Retinal pigment epithelial cell (primary cell): Measurements from ENCODE around the gene NPEPPS.

Experiments used
- DNase-seq: peaks from one replicate; pipeline ENCODE4 v3.0.0-alpha.2; 2010; ENCODE audit warnings: low read depth
- H3K4me3 ChIP-seq: 2 replicates; pipeline ENCODE4 v1.5.1; 2011; ENCODE audit warnings: mild to moderate bottlenecking, low read length, control low read depth, moderate library complexity
- TF ChIP-seq, protein P1 (sequence below): conservative IDR thresholded peaks from 2 replicates; pipeline ENCODE4 v1.5.1; 2011; ENCODE audit warnings: low read depth, low read length, control low read depth, inconsistent platforms

Gene NPEPPS

DNA sequence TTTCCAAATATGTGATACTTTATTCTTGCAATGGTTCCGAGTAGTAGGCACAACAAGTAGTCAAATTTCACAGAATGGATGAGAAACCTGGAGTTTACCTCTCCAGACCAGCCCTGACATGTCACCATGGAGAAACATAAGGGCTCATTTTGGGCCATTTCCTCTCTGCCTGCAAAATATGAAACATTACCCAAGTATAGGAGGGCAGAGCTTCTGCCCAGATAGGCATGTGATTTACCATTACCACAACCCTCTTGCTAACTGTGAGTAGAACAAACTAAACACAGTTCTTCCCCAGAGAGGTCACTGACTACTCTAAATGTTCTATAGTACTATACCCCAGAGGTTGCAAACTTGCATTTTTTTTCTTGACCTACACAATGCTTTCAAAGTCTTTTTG, 103.1 kb downstream of the NPEPPS start:
- no peak for DNase-seq
- TF ChIP-seq, protein P1, sequence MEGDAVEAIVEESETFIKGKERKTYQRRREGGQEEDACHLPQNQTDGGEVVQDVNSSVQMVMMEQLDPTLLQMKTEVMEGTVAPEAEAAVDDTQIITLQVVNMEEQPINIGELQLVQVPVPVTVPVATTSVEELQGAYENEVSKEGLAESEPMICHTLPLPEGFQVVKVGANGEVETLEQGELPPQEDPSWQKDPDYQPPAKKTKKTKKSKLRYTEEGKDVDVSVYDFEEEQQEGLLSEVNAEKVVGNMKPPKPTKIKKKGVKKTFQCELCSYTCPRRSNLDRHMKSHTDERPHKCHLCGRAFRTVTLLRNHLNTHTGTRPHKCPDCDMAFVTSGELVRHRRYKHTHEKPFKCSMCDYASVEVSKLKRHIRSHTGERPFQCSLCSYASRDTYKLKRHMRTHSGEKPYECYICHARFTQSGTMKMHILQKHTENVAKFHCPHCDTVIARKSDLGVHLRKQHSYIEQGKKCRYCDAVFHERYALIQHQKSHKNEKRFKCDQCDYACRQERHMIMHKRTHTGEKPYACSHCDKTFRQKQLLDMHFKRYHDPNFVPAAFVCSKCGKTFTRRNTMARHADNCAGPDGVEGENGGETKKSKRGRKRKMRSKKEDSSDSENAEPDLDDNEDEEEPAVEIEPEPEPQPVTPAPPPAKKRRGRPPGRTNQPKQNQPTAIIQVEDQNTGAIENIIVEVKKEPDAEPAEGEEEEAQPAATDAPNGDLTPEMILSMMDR: no peak
- no peak overlapping the region for H3K4me3 ChIP-seq

DNA sequence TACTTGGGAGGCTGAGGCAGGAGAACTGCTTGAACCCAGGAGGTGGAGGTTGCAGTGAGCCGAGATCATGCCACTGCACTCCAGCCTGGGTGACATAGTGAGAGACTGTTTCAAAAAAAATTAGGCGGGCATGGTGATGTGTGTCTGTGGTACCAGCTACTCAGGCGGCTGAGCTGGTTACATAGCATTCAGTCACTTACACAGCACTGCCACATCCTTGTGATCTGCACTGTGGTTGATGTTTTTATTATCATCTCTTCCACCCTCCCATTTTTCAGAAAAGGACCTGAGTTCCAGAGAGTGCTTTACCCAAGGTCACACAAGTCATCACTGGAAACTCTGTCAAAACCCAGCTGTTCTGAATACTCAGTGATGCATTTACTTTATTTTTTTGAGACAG, 104.0 kb downstream of the NPEPPS start:
- TF ChIP-seq, protein P1: no peak
- H3K4me3 ChIP-seq: no peak overlapping the region
- DNase-seq: no peak

DNA sequence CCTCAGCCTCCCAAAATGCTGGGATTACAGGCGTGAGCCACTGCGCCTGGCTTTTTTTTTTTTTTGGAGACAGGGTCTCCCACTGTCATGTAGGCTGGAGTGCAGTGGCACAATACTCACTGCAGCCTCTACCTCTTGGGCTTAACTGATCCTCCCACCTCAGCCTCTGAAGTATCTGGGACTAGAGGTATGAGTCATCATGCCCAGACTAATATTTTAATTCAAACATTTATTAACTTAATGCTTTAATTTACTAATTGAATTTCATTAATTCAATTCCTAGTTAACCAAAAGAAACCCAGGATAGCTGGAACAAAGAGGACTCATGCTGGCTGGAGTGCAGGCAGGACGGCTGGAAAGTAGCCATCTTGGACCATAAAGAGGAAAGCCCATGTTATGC, 104.8 kb downstream of the NPEPPS start:
- no peak for DNase-seq
- no peak overlapping the region for H3K4me3 ChIP-seq
- TF ChIP-seq, protein P1: no peak

DNA sequence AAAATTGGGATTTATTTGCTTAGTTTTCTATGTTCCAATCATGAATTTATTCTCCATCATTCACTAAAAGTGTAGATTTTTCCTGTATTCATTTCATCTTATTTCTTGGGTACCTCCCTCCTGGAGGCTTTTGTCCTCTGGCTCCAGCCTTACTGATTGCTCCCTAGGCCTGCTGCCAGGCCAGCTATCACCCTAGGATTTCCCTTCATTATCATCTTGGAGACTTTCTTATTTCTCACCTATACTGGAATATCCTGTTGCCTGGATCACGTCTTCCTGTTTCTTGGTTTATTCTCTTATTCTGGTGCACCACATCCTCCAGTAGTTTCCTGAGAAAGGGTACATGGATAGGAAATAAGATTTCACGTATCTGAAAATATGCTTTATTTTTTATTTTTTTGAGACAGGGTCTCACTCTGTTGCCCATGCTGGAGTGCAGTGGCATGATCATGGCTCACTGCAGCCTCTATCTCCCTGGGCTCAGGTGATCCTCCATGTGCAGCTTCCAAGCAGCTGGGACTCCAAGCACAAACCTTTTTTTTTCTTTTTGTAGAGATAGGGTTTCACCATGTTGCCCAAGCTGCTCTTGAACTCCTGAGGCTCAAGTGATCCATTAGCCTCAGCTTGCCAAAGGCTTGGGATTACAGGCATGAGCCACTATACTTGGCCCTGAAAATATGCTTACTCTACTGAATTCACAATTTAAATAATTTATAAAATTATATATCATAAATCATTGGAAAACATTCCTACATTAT, 105.5 kb downstream of the NPEPPS start:
- no peak overlapping the region for H3K4me3 ChIP-seq
- TF ChIP-seq, protein P1: no peak
- no peak for DNase-seq

DNA sequence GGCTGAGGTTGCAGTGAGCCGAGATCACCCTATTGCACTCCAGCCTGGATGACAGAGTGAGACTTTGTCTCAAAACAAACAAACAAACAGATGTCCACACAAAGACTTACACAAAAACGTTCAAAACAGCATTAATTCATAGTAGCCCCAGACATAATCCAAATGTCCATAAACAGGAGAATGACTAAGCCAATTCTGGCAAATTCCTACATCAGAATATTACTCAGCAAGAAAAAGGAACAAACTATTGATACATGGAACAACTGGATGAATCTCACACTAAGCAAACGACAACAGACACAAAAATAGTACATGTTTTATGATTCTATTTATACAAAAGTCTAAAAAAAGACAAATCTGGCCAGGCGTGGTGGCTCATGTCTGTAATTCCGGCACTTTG, 108.0 kb downstream of the NPEPPS start:
- TF ChIP-seq, protein P1: no peak
- H3K4me3 ChIP-seq: no peak overlapping the region
- no peak for DNase-seq

DNA sequence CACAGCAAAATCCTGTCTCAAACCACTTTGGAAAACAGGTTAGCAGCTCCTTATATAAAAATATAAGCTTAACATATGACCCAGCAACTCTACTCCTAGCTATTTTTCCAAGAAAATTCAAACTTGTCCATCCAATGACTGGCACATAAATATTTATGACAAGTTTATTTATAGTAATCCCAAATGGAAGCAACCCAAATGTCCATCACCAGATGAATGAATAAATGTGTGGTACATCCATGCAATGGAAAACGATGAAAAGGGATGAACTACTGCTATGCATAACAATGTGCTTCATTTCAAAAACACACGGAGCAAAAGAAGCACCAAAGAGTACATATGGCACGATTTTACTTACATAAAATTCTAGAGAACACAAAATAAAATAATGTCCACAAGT, 109.2 kb downstream of the NPEPPS start:
- H3K4me3 ChIP-seq: no peak overlapping the region
- TF ChIP-seq, protein P1: no peak
- DNase-seq: no peak

DNA sequence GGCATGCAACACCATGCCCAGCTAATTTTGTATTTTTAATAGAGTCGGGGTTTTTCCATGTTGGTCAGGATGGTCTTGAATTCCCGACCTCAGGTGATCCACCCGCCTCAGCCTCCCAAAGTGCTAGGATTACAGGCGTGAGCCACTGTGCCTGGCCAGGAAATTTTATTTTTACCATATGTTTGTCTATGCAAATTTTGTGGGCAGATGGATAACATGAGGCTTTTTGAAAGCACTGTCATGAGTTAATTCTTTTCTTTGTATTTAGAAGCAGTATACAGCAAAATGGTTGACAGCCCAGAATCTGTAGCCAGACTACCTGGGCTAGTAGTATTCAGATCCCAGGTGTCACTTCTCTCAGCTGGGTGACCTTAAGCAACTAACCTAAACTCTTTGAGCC, 110.3 kb downstream of the NPEPPS start:
- no peak overlapping the region for H3K4me3 ChIP-seq
- no peak for DNase-seq
- TF ChIP-seq, protein P1: no peak
